Endometrium (tissue), 2 donors: ENCODE measurements around the gene ELN.

Source experiments
- FAIRE-seq: peaks from 2 replicates; lab custom pipeline; 2012; peaks lifted over from hg19 to GRCh38; lab: Jason Lieb, UNC
- donor health status: control.
- donor health status: control.

ELN gene

DNA sequence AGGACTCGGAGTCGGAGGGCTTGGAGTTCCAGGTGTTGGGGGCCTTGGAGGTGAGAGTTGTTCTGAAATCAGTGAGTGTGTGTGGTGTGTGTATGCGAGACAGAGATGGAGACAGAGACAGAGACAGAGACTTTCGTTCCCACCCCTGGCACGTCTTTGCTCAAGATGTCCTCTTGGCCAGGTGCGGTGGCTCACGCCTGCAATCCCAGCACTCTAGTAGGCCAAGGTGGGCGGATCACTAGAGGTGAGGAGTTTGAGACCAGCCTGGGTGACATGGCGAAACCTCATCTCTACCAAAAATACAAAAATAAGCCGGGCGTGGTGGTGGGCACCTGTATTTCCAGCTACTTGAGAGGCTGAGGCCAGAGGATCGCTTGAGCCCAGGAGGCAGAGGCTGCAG, 35.7 kb downstream of the ELN start:
- no peak for FAIRE-seq

DNA sequence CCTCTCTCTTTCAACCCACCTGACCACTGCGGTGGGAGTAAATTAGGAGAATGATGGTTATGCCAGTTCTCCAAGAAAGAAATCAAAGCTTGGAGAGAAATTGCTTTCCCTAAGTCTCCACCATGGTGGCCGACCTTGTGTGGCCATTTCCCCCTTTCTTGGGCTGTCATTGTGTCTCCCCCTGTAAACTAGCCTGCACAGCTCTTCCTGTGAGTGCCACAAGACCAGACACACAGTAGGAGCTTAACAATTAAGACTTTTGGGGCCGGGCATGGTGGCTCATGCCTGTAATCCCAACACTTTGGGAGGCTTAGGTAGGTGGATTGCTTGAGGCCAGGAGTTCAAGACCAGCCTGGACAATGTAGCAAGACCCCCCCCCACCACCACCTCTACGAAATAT, 36.7 kb downstream of the ELN start:
- FAIRE-seq, result no peak

DNA sequence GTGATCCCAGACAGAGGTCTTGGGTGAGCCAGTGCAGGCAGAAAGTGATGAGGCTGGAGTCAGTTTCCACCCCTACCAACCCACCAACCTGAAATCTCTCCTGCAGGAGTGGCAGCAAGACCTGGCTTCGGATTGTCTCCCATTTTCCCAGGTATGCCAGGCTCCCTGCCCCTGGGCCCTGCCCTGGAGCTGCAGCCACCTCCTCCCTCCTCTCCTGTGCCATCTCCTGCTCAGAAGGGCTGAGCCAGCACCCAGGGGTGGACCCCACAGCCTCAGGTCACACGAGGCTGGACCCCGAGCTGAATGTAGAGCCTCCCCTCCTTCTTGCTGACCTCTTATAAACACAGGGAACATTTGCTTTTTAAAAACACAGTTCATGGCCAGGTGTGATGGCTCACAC, 38.7 kb downstream of the ELN start:
- no peak for FAIRE-seq

- FAIRE-seq, result no peak
Measured at GRCh38 chr7:74068378-74069085, 40.6 kb downstream of the ELN start.

GRCh38 chr7:74069086-74069541, 41.1 kb downstream of the ELN start:
- no peak for FAIRE-seq

DNA sequence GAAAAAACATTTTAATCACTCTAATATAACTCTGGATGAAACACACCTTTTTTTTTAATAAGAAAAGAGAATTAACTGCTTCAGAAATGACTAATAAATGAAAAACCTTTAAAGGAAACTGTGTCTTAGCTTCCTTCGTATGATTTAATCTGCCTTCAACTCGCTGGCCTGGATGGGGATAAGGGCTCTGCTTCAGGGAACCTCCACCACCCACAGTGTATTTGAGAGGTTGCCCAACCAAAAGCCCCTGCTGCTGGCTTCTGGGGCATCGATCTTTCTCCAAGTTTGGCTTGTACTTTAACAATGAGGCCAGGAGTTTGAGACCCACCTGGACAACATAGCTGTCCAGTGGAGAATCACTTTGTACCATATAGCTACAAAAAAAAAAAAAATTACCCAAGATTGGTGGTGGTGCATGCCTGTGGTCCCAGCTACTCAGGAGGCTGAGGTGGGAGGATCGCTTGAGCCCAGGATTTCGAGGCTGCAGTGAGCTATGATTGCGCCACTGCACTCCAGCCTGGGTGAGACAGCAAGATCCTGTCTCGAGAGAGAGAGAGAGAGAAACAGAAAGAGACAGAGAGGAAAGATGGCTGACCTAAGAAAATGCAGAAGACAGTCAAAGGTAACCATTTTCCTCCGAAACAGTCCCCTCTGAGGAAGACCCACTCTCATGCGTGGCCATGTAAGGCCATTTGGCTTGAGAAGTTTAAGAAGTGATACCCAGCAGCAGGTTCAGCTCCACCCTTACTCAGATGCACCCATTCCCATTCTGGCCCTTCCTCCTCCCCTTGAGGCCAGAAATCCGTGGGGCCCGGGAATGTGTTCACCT, 42.0 kb downstream of the ELN start:
- no peak for FAIRE-seq

- FAIRE-seq, result no peak
Measured at GRCh38 chr7:74070619-74070921, 42.6 kb downstream of the ELN start.

GRCh38 chr7:74071121-74071520, 43.1 kb downstream of the ELN start:
- no peak for FAIRE-seq

DNA sequence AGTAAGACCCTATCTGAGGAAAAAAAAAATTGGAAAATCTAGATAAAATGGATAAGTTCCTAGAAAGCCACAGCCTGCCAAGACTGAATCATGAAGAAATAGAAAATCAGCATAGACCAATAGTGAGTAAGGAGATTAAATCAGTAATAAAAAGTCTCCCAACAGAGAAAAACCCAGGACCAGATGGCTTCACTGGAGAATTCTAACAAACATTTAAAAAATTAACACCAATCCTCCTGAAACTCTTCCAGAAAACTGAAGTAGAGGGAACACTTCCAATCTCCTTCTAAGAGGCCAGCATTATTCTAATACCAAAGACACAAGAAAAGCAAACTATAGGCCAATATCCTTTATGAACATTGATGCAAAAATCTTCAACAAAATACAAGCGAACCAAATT, 46.8 kb downstream of the ELN start:
- FAIRE-seq, result peak; percentile 45

- no peak for FAIRE-seq
Measured at GRCh38 chr7:74078461-74078860, 50.5 kb downstream of the ELN start.

- no peak for FAIRE-seq
Measured at GRCh38 chr7:74082770-74083116, 54.8 kb downstream of the ELN start.

DNA sequence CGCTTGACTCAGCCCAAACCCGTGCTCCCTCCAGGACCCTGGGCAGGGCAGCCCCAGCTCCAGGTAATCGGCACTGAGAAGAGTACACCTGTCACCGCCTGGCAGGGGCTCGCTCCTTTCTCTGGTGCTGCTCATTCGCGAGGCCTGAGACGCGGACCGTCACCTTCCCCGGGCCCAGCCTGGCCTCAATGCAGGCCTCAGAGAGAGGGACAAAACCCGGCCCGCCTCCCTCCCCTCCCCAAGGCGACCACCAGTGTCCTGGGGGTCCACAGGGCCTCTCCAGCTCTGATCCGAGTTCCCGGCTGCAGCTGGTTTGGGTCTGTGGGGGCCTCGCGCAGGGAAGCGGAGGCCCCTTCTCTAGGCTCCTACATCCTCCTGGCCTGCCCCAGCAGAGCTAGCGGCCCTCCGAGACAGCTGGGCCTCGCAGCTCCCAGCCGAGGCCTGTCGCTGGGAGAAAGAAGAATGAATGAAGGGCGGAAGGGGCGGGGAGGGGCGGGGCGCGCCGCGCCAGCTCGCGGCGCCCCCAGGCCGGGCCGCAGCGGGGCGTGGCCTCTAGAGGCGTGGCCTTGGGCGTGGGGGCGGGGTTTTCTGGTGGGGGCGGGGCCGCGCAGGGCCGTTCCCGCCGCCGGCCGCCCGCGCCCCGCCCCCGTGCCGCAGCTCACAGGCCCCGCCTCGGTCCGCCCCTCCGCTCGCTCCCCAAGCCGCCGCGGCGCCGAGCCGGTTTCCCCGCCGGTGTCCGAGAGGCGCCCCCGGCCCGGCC, 55.3 kb downstream of the ELN start, which contains the start of gene LIMK1:
Gene LIMK1, plus strand, starts transcription at position 688 of the 760 bp plus-strand sequence. CDS start 187 bp downstream, outside the sequence.
- no peak for FAIRE-seq

- FAIRE-seq, result no peak
Measured at GRCh38 chr7:74083928-74084721, 56.2 kb downstream of the ELN start.

GRCh38 chr7:74084722-74085578, 57.0 kb downstream of the ELN start:
- no peak for FAIRE-seq

DNA sequence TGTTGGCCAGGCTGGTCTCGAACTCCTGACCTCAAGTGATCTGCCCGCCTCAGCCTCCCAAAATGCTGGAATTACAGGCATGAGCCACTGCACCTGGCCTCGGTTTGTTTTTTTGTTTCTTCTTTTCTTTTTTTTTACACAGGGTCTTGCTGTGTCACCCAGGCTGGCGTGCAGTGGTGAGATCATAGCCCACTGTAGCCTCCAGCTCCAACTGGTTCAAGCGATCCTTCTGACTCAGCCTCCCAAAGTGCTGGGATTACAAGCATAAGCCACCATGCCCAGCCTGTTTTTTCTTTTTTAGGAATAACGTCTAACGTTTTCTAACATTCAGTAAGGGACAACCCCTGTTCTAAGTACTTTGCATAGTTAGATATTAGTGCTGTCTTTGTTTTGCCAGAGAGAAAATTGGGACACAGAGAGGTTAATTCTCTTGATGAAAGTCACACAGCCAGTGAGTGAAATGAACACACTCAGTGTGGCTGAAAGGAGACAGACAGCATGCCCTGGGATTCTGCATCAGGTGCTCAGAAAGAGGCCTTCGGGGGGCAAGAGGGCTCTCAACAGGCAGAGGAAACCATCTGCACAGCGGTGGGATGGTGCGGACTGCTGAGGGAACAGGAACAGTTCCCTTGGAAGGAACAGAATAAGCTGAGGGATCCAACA, 59.9 kb downstream of the ELN start:
- FAIRE-seq, result no peak

GRCh38 chr7:74092321-74092963, 64.5 kb downstream of the ELN start:
- FAIRE-seq, result no peak

- no peak for FAIRE-seq
Measured at GRCh38 chr7:74092964-74093471, 65.0 kb downstream of the ELN start.

DNA sequence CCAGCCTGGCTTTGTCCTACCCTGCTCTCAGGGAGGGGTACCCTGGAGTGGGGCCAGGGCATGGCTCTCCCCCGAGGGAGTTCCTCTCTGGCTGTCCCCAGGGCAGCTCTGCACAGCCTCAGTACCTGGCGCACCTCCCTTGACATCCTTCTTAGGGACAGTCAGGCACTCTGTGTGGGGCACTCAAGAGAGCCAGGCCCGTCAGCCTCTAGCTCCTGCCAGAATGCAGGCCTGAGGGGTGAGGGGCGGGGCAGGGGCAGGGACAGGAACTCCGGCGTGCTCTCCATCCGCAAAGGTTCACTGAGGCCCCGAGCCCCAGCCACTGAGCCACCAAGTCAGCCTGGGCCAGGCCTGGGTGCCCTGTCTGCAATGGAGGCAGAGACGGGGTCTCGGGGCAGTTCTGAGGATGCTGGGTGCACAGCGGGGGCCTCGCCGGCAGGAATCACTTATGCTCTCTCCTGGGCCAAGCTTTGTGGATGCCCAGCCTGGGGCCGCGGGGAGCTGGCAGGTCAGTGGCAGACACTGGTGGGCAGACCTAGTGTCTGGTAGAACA, 65.8 kb downstream of the ELN start:
- FAIRE-seq, result no peak
